ENCODE measurements around the gene FILIP1L. TPM values are rescaled to one million over a fixed set of nuclear protein-coding genes. Genes with fewer than 3 reads are reported as not detected.
A peak's percentile ranks its signal among the peaks of the same experiment; 100 is the strongest.

Gene FILIP1L
- total RNA-seq, 1 donor from 2014 or later = 29.2 TPM

- Histone ChIP-seq H3K9me3 (ENCODE audit: control insufficient read depth in 3 of 3, low read length in 3 of 3) (no peaks in the 10 kb centered on the region), H3K4me3 (ENCODE audit: low read length in 3 of 3) (no peak overlapping the region), H3K27me3 (ENCODE audit: control insufficient read depth in 3 of 3, insufficient read depth in 3 of 3, low read length in 3 of 3) (no peaks in the 10 kb centered on the region), H3K9ac (ENCODE audit: low read depth in 1 of 3, low read length in 3 of 3) (no peak overlapping the region), H3K36me3 (ENCODE audit: control insufficient read depth in 3 of 3, insufficient read depth in 3 of 3, low read length in 3 of 3) (no peaks in the 10 kb centered on the region), H3K27ac (ENCODE audit: low read depth, low read length) (no peak overlapping the region), H3K4me1 (ENCODE audit: control insufficient read depth in 3 of 3, insufficient read depth in 3 of 3, low read length in 3 of 3) (peaks cover 21 to 43% (median 26%) of the 10 kb centered on the region in 3 donors)
Observed at GRCh38 chr3:100027321-100027720, 87.0 kb downstream of the FILIP1L start.

- Histone ChIP-seq H3K36me3 (ENCODE audit: control insufficient read depth in 3 of 3, insufficient read depth in 3 of 3, low read length in 3 of 3) (no peaks in the 10 kb centered on the region), H3K4me3 (ENCODE audit: low read length in 3 of 3) (no peak overlapping the region), H3K27ac (ENCODE audit: low read depth, low read length) (no peak overlapping the region), H3K9me3 (ENCODE audit: control insufficient read depth in 3 of 3, low read length in 3 of 3) (no peaks in the 10 kb centered on the region), H3K4me1 (ENCODE audit: control insufficient read depth in 3 of 3, insufficient read depth in 3 of 3, low read length in 3 of 3) (peaks cover 18 to 36% (median 27%) of the 10 kb centered on the region in 3 donors), H3K9ac (ENCODE audit: low read depth in 1 of 3, low read length in 3 of 3) (no peak overlapping the region), H3K27me3 (ENCODE audit: control insufficient read depth in 3 of 3, insufficient read depth in 3 of 3, low read length in 3 of 3) (no peaks in the 10 kb centered on the region)
Observed at GRCh38 chr3:100024520-100025303, 89.6 kb downstream of the FILIP1L start.

- no peaks in the 10 kb centered on the region for H3K27me3 ChIP-seq (ENCODE audit: control insufficient read depth in 3 of 3, insufficient read depth in 3 of 3, low read length in 3 of 3)
- no peaks in the 10 kb centered on the region for H3K36me3 ChIP-seq (ENCODE audit: control insufficient read depth in 3 of 3, insufficient read depth in 3 of 3, low read length in 3 of 3)
- no peak overlapping the region for H3K9ac ChIP-seq (ENCODE audit: low read depth in 1 of 3, low read length in 3 of 3)
- peak overlapping the region; percentile 0 for H3K27ac ChIP-seq (ENCODE audit: low read depth, low read length)
- peaks cover 18 to 36% (median 27%) of the 10 kb centered on the region in 3 donors for H3K4me1 ChIP-seq (ENCODE audit: control insufficient read depth in 3 of 3, insufficient read depth in 3 of 3, low read length in 3 of 3)
- H3K9me3 ChIP-seq (ENCODE audit: control insufficient read depth in 3 of 3, low read length in 3 of 3) = no peaks in the 10 kb centered on the region
- no peak overlapping the region for H3K4me3 ChIP-seq (ENCODE audit: low read length in 3 of 3)
Observed at GRCh38 chr3:100023595-100023994, 90.7 kb downstream of the FILIP1L start.

- Histone ChIP-seq H3K9ac (ENCODE audit: low read depth in 1 of 3, low read length in 3 of 3) (no peak overlapping the region), H3K9me3 (ENCODE audit: control insufficient read depth in 3 of 3, low read length in 3 of 3) (no peaks in the 10 kb centered on the region), H3K4me1 (ENCODE audit: control insufficient read depth in 3 of 3, insufficient read depth in 3 of 3, low read length in 3 of 3) (peaks cover 18 to 36% (median 27%) of the 10 kb centered on the region in 3 donors), H3K36me3 (ENCODE audit: control insufficient read depth in 3 of 3, insufficient read depth in 3 of 3, low read length in 3 of 3) (no peaks in the 10 kb centered on the region), H3K27me3 (ENCODE audit: control insufficient read depth in 3 of 3, insufficient read depth in 3 of 3, low read length in 3 of 3) (no peaks in the 10 kb centered on the region), H3K4me3 (ENCODE audit: low read length in 3 of 3) (no peak overlapping the region), H3K27ac (ENCODE audit: low read depth, low read length) (peak overlapping the region; percentile 28)
Observed at GRCh38 chr3:100023150-100023549, 91.2 kb downstream of the FILIP1L start.

GRCh38 chr3:100022506-100022905, 91.8 kb downstream of the FILIP1L start:
- Histone ChIP-seq H3K4me3 (ENCODE audit: low read length in 3 of 3) (no peak overlapping the region), H3K9me3 (ENCODE audit: control insufficient read depth in 3 of 3, low read length in 3 of 3) (no peaks in the 10 kb centered on the region), H3K36me3 (ENCODE audit: control insufficient read depth in 3 of 3, insufficient read depth in 3 of 3, low read length in 3 of 3) (no peaks in the 10 kb centered on the region), H3K4me1 (ENCODE audit: control insufficient read depth in 3 of 3, insufficient read depth in 3 of 3, low read length in 3 of 3) (peaks cover 18 to 36% (median 27%) of the 10 kb centered on the region in 3 donors), H3K27ac (ENCODE audit: low read depth, low read length) (peak overlapping the region; percentile 28), H3K27me3 (ENCODE audit: control insufficient read depth in 3 of 3, insufficient read depth in 3 of 3, low read length in 3 of 3) (no peaks in the 10 kb centered on the region), H3K9ac (ENCODE audit: low read depth in 1 of 3, low read length in 3 of 3) (no peak overlapping the region)

- no peaks in the 10 kb centered on the region for H3K27me3 ChIP-seq (ENCODE audit: control insufficient read depth in 3 of 3, insufficient read depth in 3 of 3, low read length in 3 of 3)
- H3K27ac ChIP-seq (ENCODE audit: low read depth, low read length) = peak overlapping the region; percentile 48
- H3K4me3 ChIP-seq (ENCODE audit: low read length in 3 of 3) = no peak overlapping the region
Observed at GRCh38 chr3:100020876-100021644, 93.2 kb downstream of the FILIP1L start.

GRCh38 chr3:100019719-100020118, 94.6 kb downstream of the FILIP1L start:
- Histone ChIP-seq H3K4me3 (ENCODE audit: low read length in 3 of 3) (no peak overlapping the region), H3K36me3 (ENCODE audit: control insufficient read depth in 3 of 3, insufficient read depth in 3 of 3, low read length in 3 of 3) (no peaks in the 10 kb centered on the region), H3K27ac (ENCODE audit: low read depth, low read length) (no peak overlapping the region), H3K4me1 (ENCODE audit: control insufficient read depth in 3 of 3, insufficient read depth in 3 of 3, low read length in 3 of 3) (peaks cover 15 to 20% (median 19%) of the 10 kb centered on the region in 3 donors), H3K27me3 (ENCODE audit: control insufficient read depth in 3 of 3, insufficient read depth in 3 of 3, low read length in 3 of 3) (no peaks in the 10 kb centered on the region), H3K9me3 (ENCODE audit: control insufficient read depth in 3 of 3, low read length in 3 of 3) (no peaks in the 10 kb centered on the region), H3K9ac (ENCODE audit: low read depth in 1 of 3, low read length in 3 of 3) (no peak overlapping the region)

More at GRCh38 chr3:100020876-100021644, 93.2 kb downstream of the FILIP1L start:
- Histone ChIP-seq H3K36me3 (ENCODE audit: control insufficient read depth in 3 of 3, insufficient read depth in 3 of 3, low read length in 3 of 3) (no peaks in the 10 kb centered on the region), H3K4me1 (ENCODE audit: control insufficient read depth in 3 of 3, insufficient read depth in 3 of 3, low read length in 3 of 3) (peaks cover 18 to 31% (median 27%) of the 10 kb centered on the region in 3 donors), H3K9ac (ENCODE audit: low read depth in 1 of 3, low read length in 3 of 3) (no peak overlapping the region), H3K9me3 (ENCODE audit: control insufficient read depth in 3 of 3, low read length in 3 of 3) (no peaks in the 10 kb centered on the region)

GRCh38 chr3:100018806-100019205, 95.5 kb downstream of the FILIP1L start:
- Histone ChIP-seq H3K4me3 (ENCODE audit: low read length in 3 of 3) (no peak overlapping the region), H3K4me1 (ENCODE audit: control insufficient read depth in 3 of 3, insufficient read depth in 3 of 3, low read length in 3 of 3) (peaks cover 12 to 18% (median 16%) of the 10 kb centered on the region in 3 donors), H3K27ac (ENCODE audit: low read depth, low read length) (no peak overlapping the region)

GRCh38 chr3:100010087-100010417, 104.2 kb downstream of the FILIP1L start:
- Histone ChIP-seq H3K4me1 (ENCODE audit: control insufficient read depth in 3 of 3, insufficient read depth in 3 of 3, low read length in 3 of 3) (peaks cover 20 to 39% (median 29%) of the 10 kb centered on the region in 3 donors), H3K27ac (ENCODE audit: low read depth, low read length) (peak overlapping the region; percentile 2), H3K9me3 (ENCODE audit: control insufficient read depth in 3 of 3, low read length in 3 of 3) (no peaks in the 10 kb centered on the region), H3K4me3 (ENCODE audit: low read length in 3 of 3) (no peak overlapping the region), H3K9ac (ENCODE audit: low read depth in 1 of 3, low read length in 3 of 3) (no peak overlapping the region), H3K27me3 (ENCODE audit: control insufficient read depth in 3 of 3, insufficient read depth in 3 of 3, low read length in 3 of 3) (no peaks in the 10 kb centered on the region), H3K36me3 (ENCODE audit: control insufficient read depth in 3 of 3, insufficient read depth in 3 of 3, low read length in 3 of 3) (no peaks in the 10 kb centered on the region)

More at GRCh38 chr3:100018806-100019205, 95.5 kb downstream of the FILIP1L start:
- H3K9me3 ChIP-seq (ENCODE audit: control insufficient read depth in 3 of 3, low read length in 3 of 3) = no peaks in the 10 kb centered on the region
- no peaks in the 10 kb centered on the region for H3K36me3 ChIP-seq (ENCODE audit: control insufficient read depth in 3 of 3, insufficient read depth in 3 of 3, low read length in 3 of 3)
- H3K9ac ChIP-seq (ENCODE audit: low read depth in 1 of 3, low read length in 3 of 3) = no peak overlapping the region
- no peaks in the 10 kb centered on the region for H3K27me3 ChIP-seq (ENCODE audit: control insufficient read depth in 3 of 3, insufficient read depth in 3 of 3, low read length in 3 of 3)

All from skeletal muscle tissue (tissue), 4 donors.